Subcutaneous adipose tissue (tissue), 4 donors: ENCODE results near the gene GDF2. TPM values are rescaled to one million over a fixed set of nuclear protein-coding genes. Genes with fewer than 3 reads are reported as not detected.

Experiments used
- CTCF ChIP-seq: fragments of 450-650 bp; IDR thresholded peaks from one replicate; pipeline ENCODE4 v1.5.1; 2016; ENCODE audit warnings: low read depth, mild to moderate bottlenecking, control low read depth, antibody characterized with exemption, moderate library complexity
- total RNA-seq, 4 donors: library from RNA; depleted of rRNA; stranded (reverse); fragments of >200 nt; gene quantifications; one replicate each; pipeline ENCODE4 v1.1.0, GENCODE V29; 2016

GDF2 gene
- not detected for total RNA-seq

- TF ChIP-seq CTCF = no peak
Observed at GRCh38 chr10:47322300-47323061, at the start of gene GDF2. Gene GDF2 (plus strand): TSS chr10:47322454. CDS start chr10:47322669, 215 bp downstream.

- no peak for TF ChIP-seq CTCF
Observed at GRCh38 chr10:47276071-47276470, 46.2 kb upstream of the GDF2 start.

GRCh38 chr10:47276576-47277351 lies 45.5 kb upstream of the GDF2 start:
- no peak for TF ChIP-seq CTCF

GRCh38 chr10:47277352-47278151 lies 44.7 kb upstream of the GDF2 start:
- TF ChIP-seq CTCF = no peak

- TF ChIP-seq CTCF = no peak
Observed at GRCh38 chr10:47278152-47278473, 44.1 kb upstream of the GDF2 start.

- TF ChIP-seq CTCF = no peak
Observed at GRCh38 chr10:47278720-47279119, 43.5 kb upstream of the GDF2 start.

- no peak for TF ChIP-seq CTCF
Observed at GRCh38 chr10:47279276-47279675, 43.0 kb upstream of the GDF2 start.
